ENCODE results near the gene TMA7B. TPM values are rescaled to one million over a fixed set of nuclear protein-coding genes. Genes with fewer than 3 reads are reported as not detected.

Gene TMA7B
- polyA plus RNA-seq, 1 donor: 0.21 TPM

DNA sequence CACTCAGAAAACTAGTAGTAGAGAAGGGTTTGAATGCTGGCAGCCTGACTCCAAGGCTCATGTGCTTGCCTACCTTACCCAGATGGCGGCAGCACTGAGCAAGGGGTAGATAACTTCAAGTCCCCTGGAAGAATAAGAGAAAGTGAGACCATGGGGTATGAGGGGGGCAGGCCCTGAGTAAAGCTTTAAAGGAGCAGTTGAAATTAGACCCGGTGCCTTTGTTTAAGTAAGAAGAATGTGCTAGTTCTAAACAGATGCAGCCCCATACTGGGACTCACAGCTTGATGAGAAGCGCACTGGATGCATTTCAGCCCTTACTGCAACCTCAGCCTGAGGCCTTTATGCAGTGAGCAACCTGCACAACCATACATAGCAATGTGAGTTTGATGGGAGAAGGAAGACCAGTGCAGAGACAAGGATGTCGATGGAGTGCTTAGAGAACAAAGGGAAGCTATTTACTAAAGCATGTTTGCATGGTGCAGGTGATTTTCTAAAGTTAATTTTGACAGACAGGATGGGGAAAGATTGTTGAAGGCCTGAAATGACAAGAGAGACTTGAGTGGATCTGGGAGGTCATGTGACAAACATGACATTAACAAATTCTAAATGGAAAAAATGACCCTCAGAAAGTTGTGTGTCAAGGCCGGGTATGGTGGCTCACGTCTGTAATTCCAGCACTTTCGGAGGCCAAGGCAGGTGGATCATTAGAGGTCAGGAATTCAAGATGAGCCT is 27.1 kb upstream of the TMA7B start:
- H3K27me3 ChIP-seq (ENCODE audit: control insufficient read depth, insufficient read depth, low read length): no peaks in the 10 kb centered on the region
- no peak overlapping the region for H3K4me3 ChIP-seq (ENCODE audit: low read length)
- DNase-seq: no peak
- peaks cover 11% of the 10 kb centered on the region for H3K4me1 ChIP-seq (ENCODE audit: control insufficient read depth, insufficient read depth, low read length)
- H3K27ac ChIP-seq (ENCODE audit: low read length): no peak overlapping the region
- no peaks in the 10 kb centered on the region for H3K9me3 ChIP-seq (ENCODE audit: control insufficient read depth, low read depth, low read length)
- WGBS (ENCODE audit: insufficient coverage, low lambda C conversion rate): 67% methylated on average over 2 of the region's 7 CpGs
- no peaks in the 10 kb centered on the region for H3K36me3 ChIP-seq (ENCODE audit: control insufficient read depth, insufficient read depth, low read length)

- Histone ChIP-seq H3K27ac (ENCODE audit: low read length) (no peak overlapping the region), H3K9me3 (ENCODE audit: control insufficient read depth, low read depth, low read length) (no peaks in the 10 kb centered on the region), H3K4me1 (ENCODE audit: control insufficient read depth, insufficient read depth, low read length) (peaks cover 5% of the 10 kb centered on the region), H3K36me3 (ENCODE audit: control insufficient read depth, insufficient read depth, low read length) (no peaks in the 10 kb centered on the region), H3K4me3 (ENCODE audit: low read length) (no peak overlapping the region), H3K27me3 (ENCODE audit: control insufficient read depth, insufficient read depth, low read length) (no peaks in the 10 kb centered on the region)
- no peak for DNase-seq
- 100% methylated on average over 2 of the region's 8 CpGs for WGBS (ENCODE audit: insufficient coverage, low lambda C conversion rate)
These were observed 26.5 kb upstream of the TMA7B start for GRCh38 chr22:39933741-39934140.

GRCh38 chr22:39935116-39935515 is 25.1 kb upstream of the TMA7B start:
- Histone ChIP-seq H3K36me3 (ENCODE audit: control insufficient read depth, insufficient read depth, low read length) (no peaks in the 10 kb centered on the region), H3K27me3 (ENCODE audit: control insufficient read depth, insufficient read depth, low read length) (no peaks in the 10 kb centered on the region), H3K4me3 (ENCODE audit: low read length) (no peak overlapping the region), H3K9me3 (ENCODE audit: control insufficient read depth, low read depth, low read length) (no peaks in the 10 kb centered on the region), H3K4me1 (ENCODE audit: control insufficient read depth, insufficient read depth, low read length) (no peaks in the 10 kb centered on the region), H3K27ac (ENCODE audit: low read length) (no peak overlapping the region)
- 90% methylated on average over 2 of the region's 4 CpGs for WGBS (ENCODE audit: insufficient coverage, low lambda C conversion rate)
- DNase-seq: no peak

DNA sequence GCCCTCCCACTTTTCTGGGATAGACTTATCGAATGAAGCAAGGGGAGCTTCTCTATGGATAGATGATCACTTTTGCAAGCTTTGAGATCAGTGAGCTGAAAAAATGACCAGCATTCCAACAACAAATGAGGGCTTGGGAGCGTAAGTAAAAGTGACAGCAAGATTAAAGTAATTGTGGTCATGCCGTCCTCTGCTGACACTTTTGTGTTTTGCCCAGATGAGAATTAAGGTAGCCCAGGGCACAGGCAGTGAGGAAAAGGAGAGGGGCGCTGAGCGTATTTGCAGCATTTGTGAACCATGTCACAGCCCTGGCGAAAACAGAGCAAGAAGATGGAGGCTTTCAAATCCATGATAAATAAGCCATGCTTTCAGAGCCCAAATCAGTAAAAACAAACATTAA is 24.6 kb upstream of the TMA7B start:
- no peak overlapping the region for H3K27ac ChIP-seq (ENCODE audit: low read length)
- H3K27me3 ChIP-seq (ENCODE audit: control insufficient read depth, insufficient read depth, low read length): no peaks in the 10 kb centered on the region
- WGBS (ENCODE audit: insufficient coverage, low lambda C conversion rate): 86% methylated on average over 1 of the region's 6 CpGs
- H3K4me3 ChIP-seq (ENCODE audit: low read length): no peak overlapping the region
- DNase-seq: no peak
- no peaks in the 10 kb centered on the region for H3K36me3 ChIP-seq (ENCODE audit: control insufficient read depth, insufficient read depth, low read length)
- H3K4me1 ChIP-seq (ENCODE audit: control insufficient read depth, insufficient read depth, low read length): no peaks in the 10 kb centered on the region
- H3K9me3 ChIP-seq (ENCODE audit: control insufficient read depth, low read depth, low read length): no peaks in the 10 kb centered on the region

GRCh38 chr22:39936523-39937145 is 23.6 kb upstream of the TMA7B start:
- 100% methylated on average over 2 of the region's 6 CpGs for WGBS (ENCODE audit: insufficient coverage, low lambda C conversion rate)
- no peaks in the 10 kb centered on the region for H3K4me1 ChIP-seq (ENCODE audit: control insufficient read depth, insufficient read depth, low read length)
- H3K36me3 ChIP-seq (ENCODE audit: control insufficient read depth, insufficient read depth, low read length): no peaks in the 10 kb centered on the region
- H3K9me3 ChIP-seq (ENCODE audit: control insufficient read depth, low read depth, low read length): no peaks in the 10 kb centered on the region
- no peaks in the 10 kb centered on the region for H3K27me3 ChIP-seq (ENCODE audit: control insufficient read depth, insufficient read depth, low read length)
- no peak overlapping the region for H3K27ac ChIP-seq (ENCODE audit: low read length)
- H3K4me3 ChIP-seq (ENCODE audit: low read length): no peak overlapping the region
- no peak for DNase-seq

DNA sequence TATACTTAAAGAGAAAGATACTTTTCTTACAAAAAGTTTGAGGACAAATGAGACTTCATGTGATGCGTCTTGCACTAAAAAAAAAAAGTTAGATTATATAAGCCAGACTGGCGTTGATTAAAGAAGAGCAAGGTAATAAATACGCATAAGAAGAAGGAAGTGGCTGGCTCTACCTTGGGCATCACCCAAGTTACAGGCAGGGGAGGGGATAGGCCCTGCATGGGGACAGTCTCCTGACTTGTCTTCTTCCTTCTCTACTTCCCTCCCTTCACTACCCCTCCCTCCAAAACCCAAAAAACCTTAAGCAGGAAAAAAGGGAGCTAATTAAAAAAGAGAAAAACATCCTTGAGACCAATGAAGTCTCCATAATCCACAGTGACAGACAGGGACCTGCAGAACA is 22.3 kb upstream of the TMA7B start:
- H3K4me1 ChIP-seq (ENCODE audit: control insufficient read depth, insufficient read depth, low read length): no peaks in the 10 kb centered on the region
- H3K27me3 ChIP-seq (ENCODE audit: control insufficient read depth, insufficient read depth, low read length): no peaks in the 10 kb centered on the region
- H3K36me3 ChIP-seq (ENCODE audit: control insufficient read depth, insufficient read depth, low read length): no peaks in the 10 kb centered on the region
- no peaks in the 10 kb centered on the region for H3K9me3 ChIP-seq (ENCODE audit: control insufficient read depth, low read depth, low read length)
- no peak overlapping the region for H3K4me3 ChIP-seq (ENCODE audit: low read length)
- no peak for DNase-seq
- H3K27ac ChIP-seq (ENCODE audit: low read length): no peak overlapping the region
- WGBS (ENCODE audit: insufficient coverage, low lambda C conversion rate): 76% methylated on average over 3 of the region's 3 CpGs

DNA sequence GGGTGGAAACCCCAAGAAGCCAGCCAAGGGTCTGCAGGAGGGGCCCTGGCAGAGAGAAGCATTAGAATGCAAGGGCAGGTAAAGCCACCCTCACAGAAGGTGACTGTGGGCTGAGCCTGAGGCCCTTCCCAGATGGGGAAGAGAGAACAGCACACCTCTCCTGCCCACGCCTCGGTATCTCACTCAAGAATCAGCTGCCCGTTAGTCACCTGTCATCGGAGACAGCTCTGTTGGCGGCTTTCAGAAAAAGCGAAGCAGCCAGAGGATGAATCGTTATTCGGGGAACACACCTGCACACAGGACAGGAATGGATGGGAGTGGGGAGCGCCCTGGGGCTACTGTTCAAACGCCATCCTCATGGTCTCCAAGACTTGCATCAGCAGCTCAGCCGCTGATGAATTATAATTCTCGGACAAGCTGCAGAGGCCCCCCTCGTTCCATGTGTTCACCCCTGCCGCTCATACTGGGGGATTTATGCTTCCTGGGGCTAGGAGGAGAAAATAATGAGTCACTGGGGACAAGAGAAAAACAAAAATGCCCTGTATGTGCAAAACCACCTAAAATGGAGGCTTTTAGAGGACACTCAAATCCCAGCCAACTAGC is 21.6 kb upstream of the TMA7B start:
- no CpG with 5 or more reads among the region's 14 CpGs for WGBS (ENCODE audit: insufficient coverage, low lambda C conversion rate)
- DNase-seq: no peak
- no peak overlapping the region for H3K27ac ChIP-seq (ENCODE audit: low read length)
- no peak overlapping the region for H3K4me3 ChIP-seq (ENCODE audit: low read length)
- no peaks in the 10 kb centered on the region for H3K27me3 ChIP-seq (ENCODE audit: control insufficient read depth, insufficient read depth, low read length)
- no peaks in the 10 kb centered on the region for H3K9me3 ChIP-seq (ENCODE audit: control insufficient read depth, low read depth, low read length)
- H3K36me3 ChIP-seq (ENCODE audit: control insufficient read depth, insufficient read depth, low read length): no peaks in the 10 kb centered on the region
- H3K4me1 ChIP-seq (ENCODE audit: control insufficient read depth, insufficient read depth, low read length): no peaks in the 10 kb centered on the region

DNA sequence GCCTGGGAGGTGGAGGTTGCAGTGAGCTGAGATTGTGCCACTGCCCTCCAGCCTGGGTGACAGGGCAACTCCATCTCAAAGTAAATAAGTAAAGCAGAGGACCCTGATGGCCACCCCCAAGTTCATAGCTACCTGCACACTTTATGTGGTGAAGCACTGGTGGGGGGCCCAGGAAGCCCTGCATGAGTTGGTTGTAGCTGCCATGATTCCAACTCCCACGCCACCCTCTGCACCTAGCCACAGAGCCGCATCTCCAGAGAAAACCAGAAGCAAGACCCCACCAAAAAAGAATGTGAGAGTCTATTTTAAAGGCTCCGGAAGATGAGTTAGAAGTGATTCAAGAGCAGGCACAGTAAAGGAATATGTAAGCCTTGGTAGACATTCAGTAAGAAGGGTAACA is 20.4 kb upstream of the TMA7B start:
- H3K9me3 ChIP-seq (ENCODE audit: control insufficient read depth, low read depth, low read length): no peaks in the 10 kb centered on the region
- H3K27me3 ChIP-seq (ENCODE audit: control insufficient read depth, insufficient read depth, low read length): no peaks in the 10 kb centered on the region
- DNase-seq: no peak
- H3K4me1 ChIP-seq (ENCODE audit: control insufficient read depth, insufficient read depth, low read length): no peaks in the 10 kb centered on the region
- H3K36me3 ChIP-seq (ENCODE audit: control insufficient read depth, insufficient read depth, low read length): no peaks in the 10 kb centered on the region
- no peak overlapping the region for H3K4me3 ChIP-seq (ENCODE audit: low read length)
- no CpG with 5 or more reads among the region's 3 CpGs for WGBS (ENCODE audit: insufficient coverage, low lambda C conversion rate)
- H3K27ac ChIP-seq (ENCODE audit: low read length): no peak overlapping the region

GRCh38 chr22:39940757-39941305 is 19.4 kb upstream of the TMA7B start:
- Histone ChIP-seq H3K4me1 (ENCODE audit: control insufficient read depth, insufficient read depth, low read length) (no peaks in the 10 kb centered on the region), H3K9me3 (ENCODE audit: control insufficient read depth, low read depth, low read length) (no peaks in the 10 kb centered on the region), H3K4me3 (ENCODE audit: low read length) (no peak overlapping the region), H3K27me3 (ENCODE audit: control insufficient read depth, insufficient read depth, low read length) (no peaks in the 10 kb centered on the region), H3K36me3 (ENCODE audit: control insufficient read depth, insufficient read depth, low read length) (no peaks in the 10 kb centered on the region), H3K27ac (ENCODE audit: low read length) (no peak overlapping the region)
- 81% methylated on average over 3 of the region's 9 CpGs for WGBS (ENCODE audit: insufficient coverage, low lambda C conversion rate)
- DNase-seq: no peak

DNA sequence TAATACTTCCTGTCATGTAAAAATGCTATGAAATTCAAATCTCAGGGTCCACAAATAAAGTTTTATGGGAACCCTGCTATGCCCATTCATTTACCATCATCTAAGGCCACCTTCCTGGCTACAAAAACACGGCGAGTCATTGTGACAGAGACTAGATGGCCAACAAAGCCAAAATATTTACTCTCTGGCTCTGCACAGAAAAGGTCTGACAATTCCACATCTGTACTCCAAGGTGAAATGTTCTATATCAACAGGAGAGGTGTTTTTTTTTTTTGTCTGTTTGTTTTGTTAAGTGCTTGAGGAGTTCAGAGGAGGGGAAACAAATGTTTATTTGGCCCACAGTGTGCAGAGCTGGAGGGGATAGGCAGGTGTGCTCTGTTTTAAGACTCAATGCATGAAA is 18.6 kb upstream of the TMA7B start:
- Histone ChIP-seq H3K27me3 (ENCODE audit: control insufficient read depth, insufficient read depth, low read length) (no peaks in the 10 kb centered on the region), H3K4me3 (ENCODE audit: low read length) (no peak overlapping the region), H3K4me1 (ENCODE audit: control insufficient read depth, insufficient read depth, low read length) (peaks cover 3% of the 10 kb centered on the region), H3K9me3 (ENCODE audit: control insufficient read depth, low read depth, low read length) (no peaks in the 10 kb centered on the region), H3K36me3 (ENCODE audit: control insufficient read depth, insufficient read depth, low read length) (no peaks in the 10 kb centered on the region), H3K27ac (ENCODE audit: low read length) (no peak overlapping the region)
- DNase-seq: no peak
- WGBS (ENCODE audit: insufficient coverage, low lambda C conversion rate): no CpG with 5 or more reads among the region's 2 CpGs

All from large intestine (tissue), 3 donors.